Mesendoderm (in vitro differentiated cells): ENCODE measurements around the gene RBMS3.

Source experiments
- DNase-seq: peaks from one replicate; pipeline ENCODE4 v3.0.0; 2013
- H2AK5ac ChIP-seq: 2 replicates; pipeline ENCODE4 v1.6.1; 2013; ENCODE audit warnings: low read length, inconsistent platforms
- H2BK120ac ChIP-seq: 2 replicates; pipeline ENCODE4 v1.6.1; 2013; ENCODE audit warnings: low read depth, mild to moderate bottlenecking, low read length, moderate library complexity, mixed read lengths
- H2BK15ac ChIP-seq: replicated peaks from 2 replicates; pipeline ENCODE4 v1.6.1; 2013; ENCODE audit warnings: low read depth, mild to moderate bottlenecking, moderate library complexity
- H2BK5ac ChIP-seq: 2 replicates; pipeline ENCODE4 v1.6.1; 2013; ENCODE audit warnings: low read length, inconsistent platforms
- H3K18ac ChIP-seq: 2 replicates; pipeline ENCODE4 v1.6.1; 2013; ENCODE audit warnings: mild to moderate bottlenecking, low read length, mixed read lengths
- H3K23ac ChIP-seq: one replicate; pipeline ENCODE4 v1.6.1; 2013; ENCODE audit warnings: low read length
- H3K27ac ChIP-seq: 2 replicates; pipeline ENCODE4 v1.5.1; 2013; ENCODE audit warnings: low read depth, mild to moderate bottlenecking, inconsistent platforms, low read length, moderate library complexity
- H3K27me3 ChIP-seq: 2 replicates; pipeline ENCODE4 v1.6.1; 2013; ENCODE audit warnings: low read length, control low read depth, mild to moderate bottlenecking, inconsistent platforms; ENCODE audit not compliant: insufficient read depth, poor library complexity
- H3K36me3 ChIP-seq: 2 replicates; pipeline ENCODE4 v1.6.1; 2013; ENCODE audit warnings: low read length, inconsistent platforms; ENCODE audit not compliant: control insufficient read depth, insufficient read depth
- H3K4ac ChIP-seq: one replicate; pipeline ENCODE4 v1.6.1; 2013; ENCODE audit warnings: low read depth, mild to moderate bottlenecking, low read length, moderate library complexity
- H3K4me1 ChIP-seq: 2 replicates; pipeline ENCODE4 v1.6.1; 2013; ENCODE audit warnings: low read depth, low read length, inconsistent platforms; ENCODE audit not compliant: control insufficient read depth
- H3K4me2 ChIP-seq: 2 replicates; pipeline ENCODE4 v1.6.1; 2013; ENCODE audit warnings: low read length
- H3K4me3 ChIP-seq: 2 replicates; pipeline ENCODE4 v1.5.1; 2013; ENCODE audit warnings: mild to moderate bottlenecking, low read length
- H3K56ac ChIP-seq: one replicate; pipeline ENCODE4 v1.6.1; 2013; ENCODE audit warnings: low read length
- H3K79me1 ChIP-seq: 2 replicates; pipeline ENCODE4 v1.6.1; 2013; ENCODE audit warnings: low read length, inconsistent platforms
- H3K79me2 ChIP-seq: 2 replicates; pipeline ENCODE4 v1.6.1; 2013; ENCODE audit warnings: mild to moderate bottlenecking, low read length; ENCODE audit not compliant: control insufficient read depth, insufficient read depth
- H3K9ac ChIP-seq: 2 replicates; pipeline ENCODE4 v1.6.1; 2013; ENCODE audit warnings: low read length, inconsistent platforms
- H4K5ac ChIP-seq: one replicate; pipeline ENCODE4 v1.6.1; 2013; ENCODE audit warnings: low read length
- H4K8ac ChIP-seq: one replicate; pipeline ENCODE4 v1.6.1; 2013; ENCODE audit warnings: low read depth, mild to moderate bottlenecking, control low read depth, low read length, moderate library complexity
- WGBS: extraction: QIAGEN DNeasy Blood & Tissue Kit; methylation state at CpG from one replicate; pipeline ENCODE4 v1.1.7; 2013; ENCODE audit warnings: low lambda C conversion rate, missing lambda C conversion rate; ENCODE audit not compliant: insufficient coverage; ENCODE audit errors: extremely low coverage; 5-methylcytosine and 5-hydroxymethylcytosine counted together

RBMS3 gene

DNA sequence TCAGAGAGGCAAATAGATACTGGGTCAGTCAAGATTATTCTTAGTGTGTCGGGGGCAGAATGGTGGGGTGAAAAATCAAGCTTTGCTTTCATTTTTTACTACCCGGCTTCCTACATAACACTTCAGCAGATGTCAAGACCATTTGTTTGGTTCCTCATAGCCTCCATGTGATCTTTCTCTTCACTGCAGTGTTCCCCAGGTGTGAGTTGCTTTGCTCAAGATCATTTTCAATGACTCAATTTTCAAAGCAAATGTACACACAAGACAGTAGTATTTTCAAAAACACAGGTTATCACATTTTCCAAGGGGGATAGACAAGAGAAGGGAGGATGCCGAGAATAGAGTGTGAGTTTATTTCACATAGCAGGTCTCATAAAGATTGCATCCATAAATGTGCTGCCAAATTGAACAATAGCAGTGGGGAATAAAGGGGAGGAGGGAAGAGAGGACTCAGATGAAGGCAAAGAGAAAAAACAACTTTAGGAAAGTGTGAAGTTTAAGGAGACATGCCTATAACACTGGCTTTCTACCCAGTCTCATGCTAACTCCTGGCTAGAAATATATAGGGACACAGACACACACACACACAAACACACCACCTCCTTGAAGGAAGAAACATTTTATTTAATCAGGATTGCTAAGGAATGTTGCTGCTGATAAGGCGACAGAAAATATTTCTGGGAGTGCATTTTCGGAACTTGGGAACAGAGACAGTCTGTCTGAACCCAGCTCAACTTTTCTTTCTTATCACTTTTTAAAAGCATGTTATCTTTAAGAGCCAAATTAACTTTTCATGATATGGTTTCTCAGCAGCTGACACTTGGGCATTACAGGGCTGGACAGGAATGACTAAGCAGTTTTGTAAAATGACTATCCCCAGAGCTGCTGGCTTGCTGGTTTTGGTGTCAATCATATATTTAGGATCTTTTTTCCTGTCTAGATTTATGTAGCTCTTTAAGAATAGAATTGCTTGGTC is 402.4 kb downstream of the RBMS3 start:
- H3K4ac ChIP-seq: no peak overlapping the region
- H2BK5ac ChIP-seq: no peak overlapping the region
- no peak overlapping the region for H3K27ac ChIP-seq
- H2BK120ac ChIP-seq: peak overlapping the region; percentile 38
- no peaks in the 10 kb centered on the region for H3K4me1 ChIP-seq
- H3K79me2 ChIP-seq: no peaks in the 10 kb centered on the region
- no peak overlapping the region for H3K9ac ChIP-seq
- WGBS: no CpG with 5 or more reads among the region's 5 CpGs
- no peaks in the 10 kb centered on the region for H3K36me3 ChIP-seq
- peak overlapping the region; percentile 36 for H3K56ac ChIP-seq
- no peak overlapping the region for H2AK5ac ChIP-seq
- no peak overlapping the region for H3K23ac ChIP-seq
- no peaks in the 10 kb centered on the region for H3K27me3 ChIP-seq
- peak overlapping the region; percentile 65 for H4K8ac ChIP-seq
- H3K4me3 ChIP-seq: no peak overlapping the region
- H4K5ac ChIP-seq: no peak overlapping the region
- peak; percentile 43 for DNase-seq
- no peaks in the 10 kb centered on the region for H3K79me1 ChIP-seq
- H3K4me2 ChIP-seq: no peak overlapping the region
- peak overlapping the region; percentile 57 for H2BK15ac ChIP-seq
- H3K18ac ChIP-seq: peak overlapping the region; percentile 68

DNA sequence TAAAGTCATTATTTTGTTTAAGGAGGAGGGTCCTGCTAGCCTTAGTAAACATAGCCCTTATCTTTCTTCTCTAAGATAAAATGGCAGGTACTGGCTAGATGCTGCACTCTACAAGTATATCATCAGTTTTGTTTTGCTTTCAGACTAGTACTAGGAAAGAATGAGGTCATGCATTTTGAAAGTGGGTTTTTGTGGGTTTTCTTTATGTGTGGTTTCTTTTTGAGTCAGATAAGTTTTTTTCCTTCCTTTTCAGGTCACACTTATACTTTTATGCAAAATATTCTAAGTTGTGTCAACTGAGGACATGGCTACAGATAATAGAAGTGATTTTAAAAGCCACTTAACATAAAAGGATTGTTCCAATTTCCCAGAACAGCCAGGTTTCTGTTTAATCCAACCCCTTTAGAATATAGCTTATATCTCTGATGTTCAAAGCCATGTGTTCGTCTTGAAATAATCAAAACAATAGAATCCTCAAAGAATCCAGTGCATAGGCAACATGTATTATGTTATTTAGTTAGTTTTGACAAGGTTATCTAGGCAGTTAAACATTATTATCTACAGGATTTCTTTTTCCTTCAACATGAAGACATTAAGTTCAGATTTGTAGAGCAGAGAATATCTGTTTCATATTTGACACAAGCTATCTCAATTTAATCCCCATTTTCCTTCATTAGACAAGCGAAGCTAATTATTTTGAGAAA is 406.2 kb downstream of the RBMS3 start:
- no CpG with 5 or more reads among the region's 2 CpGs for WGBS
- no peaks in the 10 kb centered on the region for H3K79me2 ChIP-seq
- H2BK5ac ChIP-seq: no peak overlapping the region
- no peaks in the 10 kb centered on the region for H3K36me3 ChIP-seq
- H2BK15ac ChIP-seq: no peak overlapping the region
- H3K56ac ChIP-seq: no peak overlapping the region
- H3K79me1 ChIP-seq: no peaks in the 10 kb centered on the region
- H3K27me3 ChIP-seq: no peaks in the 10 kb centered on the region
- H3K9ac ChIP-seq: no peak overlapping the region
- H3K4ac ChIP-seq: no peak overlapping the region
- no peak overlapping the region for H3K18ac ChIP-seq
- H2AK5ac ChIP-seq: no peak overlapping the region
- no peak overlapping the region for H3K4me3 ChIP-seq
- no peak overlapping the region for H3K27ac ChIP-seq
- DNase-seq: no peak
- no peak overlapping the region for H4K5ac ChIP-seq
- H4K8ac ChIP-seq: no peak overlapping the region
- H3K4me1 ChIP-seq: no peaks in the 10 kb centered on the region
- no peak overlapping the region for H3K4me2 ChIP-seq
- H3K23ac ChIP-seq: no peak overlapping the region
- H2BK120ac ChIP-seq: no peak overlapping the region

DNA sequence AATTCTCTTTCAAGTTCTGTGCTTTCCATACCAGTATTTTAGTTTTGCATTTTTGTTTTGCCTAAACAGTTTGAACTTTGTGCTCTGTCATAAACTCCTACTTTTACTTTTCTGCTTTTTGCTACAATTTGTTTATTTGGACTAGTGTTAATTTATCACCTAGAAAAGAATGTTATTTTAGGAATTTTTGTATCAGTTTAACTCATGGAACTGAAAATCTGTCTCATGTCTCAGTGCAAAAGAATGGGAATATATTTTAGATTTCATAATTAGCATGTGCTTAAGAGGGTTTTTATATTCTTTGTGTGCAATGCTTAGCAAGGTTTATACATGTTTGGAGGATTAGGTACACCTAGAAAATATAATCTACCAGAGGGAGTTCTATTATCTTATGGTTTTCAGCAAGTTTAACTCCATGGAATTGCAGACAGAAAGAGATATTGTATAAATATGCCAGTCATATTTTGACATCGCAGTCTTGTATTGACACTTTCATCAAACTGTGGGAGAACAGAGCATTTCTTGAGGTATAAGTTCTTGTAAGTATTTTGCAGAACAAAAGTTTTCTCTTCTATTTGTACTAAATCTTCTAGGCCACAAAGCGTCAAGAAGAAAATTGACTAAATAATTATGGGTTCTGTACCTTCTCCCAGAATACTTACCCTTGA is 409.9 kb downstream of the RBMS3 start:
- no peak overlapping the region for H3K4me3 ChIP-seq
- no peak overlapping the region for H4K8ac ChIP-seq
- H3K79me1 ChIP-seq: no peaks in the 10 kb centered on the region
- H3K27me3 ChIP-seq: no peaks in the 10 kb centered on the region
- H3K4me2 ChIP-seq: no peak overlapping the region
- H3K79me2 ChIP-seq: no peaks in the 10 kb centered on the region
- H4K5ac ChIP-seq: no peak overlapping the region
- H3K18ac ChIP-seq: no peak overlapping the region
- H3K4me1 ChIP-seq: peaks cover 2% of the 10 kb centered on the region
- H3K4ac ChIP-seq: no peak overlapping the region
- no peak overlapping the region for H2BK15ac ChIP-seq
- H2BK5ac ChIP-seq: no peak overlapping the region
- H3K23ac ChIP-seq: no peak overlapping the region
- H2BK120ac ChIP-seq: no peak overlapping the region
- H3K56ac ChIP-seq: no peak overlapping the region
- H3K9ac ChIP-seq: no peak overlapping the region
- no peaks in the 10 kb centered on the region for H3K36me3 ChIP-seq
- no peak overlapping the region for H2AK5ac ChIP-seq
- no CpG with 5 or more reads among the region's 2 CpGs for WGBS
- H3K27ac ChIP-seq: no peak overlapping the region
- DNase-seq: no peak

DNA sequence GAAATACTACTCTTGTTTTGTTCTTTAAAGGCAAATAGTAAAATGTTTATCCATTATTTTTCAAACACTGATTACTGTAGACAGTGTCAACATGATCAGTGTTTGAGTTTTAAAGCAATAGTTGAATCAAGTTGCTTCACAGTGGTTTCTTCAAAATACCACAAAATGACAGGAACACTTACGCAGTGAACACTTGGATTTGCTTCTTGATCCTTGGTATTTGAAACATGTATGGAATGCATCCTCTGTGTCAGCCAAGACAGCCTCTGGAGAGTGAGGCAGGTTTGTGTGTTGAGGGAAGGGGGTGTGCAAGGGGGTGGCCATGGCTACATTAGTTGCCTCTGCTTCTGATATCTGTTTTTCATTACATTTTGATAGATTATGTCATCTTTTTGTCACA is 413.0 kb downstream of the RBMS3 start:
- Histone ChIP-seq H3K79me1 (no peaks in the 10 kb centered on the region), H3K27me3 (no peaks in the 10 kb centered on the region), H3K18ac (no peak overlapping the region), H4K5ac (no peak overlapping the region), H3K36me3 (no peaks in the 10 kb centered on the region), H2AK5ac (no peak overlapping the region), H3K56ac (no peak overlapping the region), H3K4me1 (peaks cover 2% of the 10 kb centered on the region), H3K4me3 (no peak overlapping the region), H3K79me2 (no peaks in the 10 kb centered on the region), H4K8ac (no peak overlapping the region), H3K27ac (no peak overlapping the region), H2BK15ac (no peak overlapping the region), H3K23ac (no peak overlapping the region), H2BK120ac (no peak overlapping the region), H2BK5ac (no peak overlapping the region), H3K4ac (no peak overlapping the region), H3K4me2 (no peak overlapping the region), H3K9ac (no peak overlapping the region)
- DNase-seq: peak; percentile 97
- no CpG with 5 or more reads among the region's 1 CpG for WGBS

DNA sequence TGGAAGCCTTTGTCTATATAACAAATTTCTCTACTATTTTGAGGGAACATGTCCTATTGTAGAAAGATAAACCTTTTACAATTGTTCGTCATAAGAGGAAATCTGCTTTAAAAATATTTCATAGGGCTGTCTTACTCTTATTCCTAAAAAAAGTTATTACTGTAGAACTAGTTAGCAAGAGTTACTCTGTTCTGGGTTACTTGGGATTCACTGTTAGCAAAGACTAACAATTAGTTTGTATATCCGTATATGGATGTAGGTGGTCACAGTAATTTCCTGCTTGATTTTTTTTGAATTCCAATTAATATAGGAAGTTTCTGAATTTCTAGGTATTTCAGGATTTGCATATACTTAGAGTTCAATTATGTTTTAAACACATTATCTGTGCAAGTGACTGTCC is 413.5 kb downstream of the RBMS3 start:
- WGBS: no CpG with 5 or more reads among the region's 2 CpGs
- Histone ChIP-seq H3K4me3 (no peak overlapping the region), H2BK120ac (no peak overlapping the region), H4K5ac (no peak overlapping the region), H2BK15ac (no peak overlapping the region), H3K4me2 (no peak overlapping the region), H2BK5ac (no peak overlapping the region), H3K36me3 (no peaks in the 10 kb centered on the region), H4K8ac (no peak overlapping the region), H3K23ac (no peak overlapping the region), H3K79me2 (no peaks in the 10 kb centered on the region), H3K27ac (no peak overlapping the region), H2AK5ac (no peak overlapping the region), H3K18ac (no peak overlapping the region), H3K79me1 (no peaks in the 10 kb centered on the region), H3K4me1 (peaks cover 2% of the 10 kb centered on the region), H3K56ac (no peak overlapping the region), H3K27me3 (no peaks in the 10 kb centered on the region), H3K9ac (no peak overlapping the region), H3K4ac (no peak overlapping the region)
- DNase-seq: no peak
